GM12878 (cell line): ENCODE measurements around the gene DLG2. TPM values are rescaled to one million over a fixed set of nuclear protein-coding genes. Genes with fewer than 3 reads are reported as not detected.

ENCODE experiments used
- CBFB ChIP-seq: IDR thresholded peaks from 2 replicates; pipeline ENCODE4 v1.6.1; 2016; ENCODE audit warnings: antibody characterized with exemption, low read depth
- IKZF1 ChIP-seq: fragments of 450-650 bp; conservative IDR thresholded peaks from 2 replicates; pipeline ENCODE4 v1.6.1; 2017; ENCODE audit warnings: antibody characterized with exemption, mild to moderate bottlenecking
- MEF2B ChIP-seq: fragments of 450-650 bp; IDR thresholded peaks from 2 replicates; pipeline ENCODE4 v1.6.1; 2018; ENCODE audit warnings: mild to moderate bottlenecking, moderate library complexity; ENCODE audit not compliant: partially characterized antibody, poor library complexity, severe bottlenecking
- NFXL1 ChIP-seq: fragments of 450-650 bp; IDR thresholded peaks from 2 replicates; pipeline ENCODE4 v1.6.1; 2017; ENCODE audit warnings: antibody characterized with exemption, mild to moderate bottlenecking, borderline replicate concordance
- PML ChIP-seq: IDR thresholded peaks from 2 replicates; pipeline ENCODE4 v1.6.1; 2012; ENCODE audit warnings: low read length, inconsistent platforms
- ZNF24 ChIP-seq: fragments of 450-650 bp; IDR thresholded peaks from 2 replicates; pipeline ENCODE4 v1.6.1; 2017; ENCODE audit warnings: antibody characterized with exemption, mild to moderate bottlenecking
- polyA plus RNA-seq, 11 experiments: library from polyadenylated mRNA; depleted of rRNA in 4 of 11; unstranded in 6 of 11; stranded (reverse) in 5 of 11; fragments of >200 nt; fragmentation: Nextera tagmentation in 4 of 11; fragmentation: Illumina TruSeq in 1 of 11; extraction: Ambion mirVana in 4 of 11; extraction: Trizol in 1 of 11; gene quantifications; 1 replicate in 1 of 11; 2 replicates in 10 of 11; pipeline versions ENCODE4 v1.2.1 to v1.2.3, GENCODE V29; 2011 to 2016; ENCODE audit warnings: inconsistent platforms in 2 of 11, missing spikeins in 2 of 11, low read depth in 1 of 11
- total RNA-seq, 4 experiments: library from RNA; depleted of rRNA in 3 of 4; stranded (reverse); fragments of >200 nt in 3 of 4; fragmentation: Illumina TruSeq in 1 of 4; extraction: Trizol in 1 of 4; gene quantifications; 2 replicates each; pipeline versions ENCODE4 v1.2.1 to v1.2.3, GENCODE V29; 2013 to 2021
- TF ChIP-seq, protein P1 (sequence below): fragments of 450-650 bp; formaldehyde crosslinking; IDR thresholded peaks from 2 replicates; pipeline ENCODE4 v1.4.0; 2020; ENCODE audit warnings: mild to moderate bottlenecking, moderate library complexity
- TF ChIP-seq, protein P2 (sequence below): fragments of 450-650 bp; conservative IDR thresholded peaks from 2 replicates; pipeline ENCODE4 v1.6.1; 2017; ENCODE audit warnings: mild to moderate bottlenecking, moderate library complexity

Gene DLG2
- total and polyA plus RNA-seq, 10 of the 15 experiments (the other 5 are each of a cell fraction or from before 2014, with no cell fraction given) = 0.09 to 0.98 (median 0.35) TPM

DNA sequence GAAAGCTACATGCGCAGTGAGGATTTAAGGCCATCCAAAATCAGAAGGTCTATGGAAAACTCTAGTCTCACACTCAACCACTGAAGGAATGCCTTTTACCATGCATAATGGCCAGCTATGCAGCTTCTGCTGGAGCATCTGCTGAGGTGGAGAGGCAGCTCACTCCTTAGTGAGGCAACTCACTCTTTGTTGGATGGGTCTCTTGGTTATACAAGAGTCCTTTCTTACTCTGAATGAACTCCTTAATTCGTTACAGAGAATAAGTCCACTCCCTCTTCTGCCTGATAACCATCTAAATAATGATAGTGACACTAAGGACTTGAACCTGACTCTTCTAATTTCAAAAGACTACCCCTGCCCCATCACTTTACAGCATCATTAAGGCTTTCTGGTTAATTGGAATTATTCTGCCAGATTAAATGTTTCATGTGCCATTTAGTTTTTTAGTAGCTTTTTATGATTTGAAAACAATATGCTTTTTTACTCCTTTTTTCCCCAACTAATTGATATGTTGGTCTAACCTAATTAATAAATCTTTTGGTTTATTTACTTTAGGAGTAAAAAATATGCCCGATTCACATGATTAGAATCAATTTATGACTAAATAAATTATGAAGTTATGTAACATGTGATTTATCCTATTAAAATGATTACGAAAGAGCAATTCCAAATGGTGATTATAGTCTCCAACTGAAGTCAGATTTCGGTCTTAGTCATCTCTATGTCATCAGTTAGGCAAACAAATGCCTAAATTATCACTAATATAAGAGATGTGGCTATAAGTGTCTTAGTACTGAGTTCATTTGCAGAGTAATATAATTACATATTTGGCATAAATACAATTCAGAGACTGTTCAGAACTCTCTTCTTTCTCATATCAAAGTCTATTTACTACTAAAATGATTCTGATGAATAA lies 2054.3 kb downstream of the DLG2 start (continued):
- TF ChIP-seq PML = no peak
- TF ChIP-seq MEF2B = no peak
- no peak for TF ChIP-seq CBFB
- TF ChIP-seq NFXL1 = no peak
- TF ChIP-seq, protein P1, sequence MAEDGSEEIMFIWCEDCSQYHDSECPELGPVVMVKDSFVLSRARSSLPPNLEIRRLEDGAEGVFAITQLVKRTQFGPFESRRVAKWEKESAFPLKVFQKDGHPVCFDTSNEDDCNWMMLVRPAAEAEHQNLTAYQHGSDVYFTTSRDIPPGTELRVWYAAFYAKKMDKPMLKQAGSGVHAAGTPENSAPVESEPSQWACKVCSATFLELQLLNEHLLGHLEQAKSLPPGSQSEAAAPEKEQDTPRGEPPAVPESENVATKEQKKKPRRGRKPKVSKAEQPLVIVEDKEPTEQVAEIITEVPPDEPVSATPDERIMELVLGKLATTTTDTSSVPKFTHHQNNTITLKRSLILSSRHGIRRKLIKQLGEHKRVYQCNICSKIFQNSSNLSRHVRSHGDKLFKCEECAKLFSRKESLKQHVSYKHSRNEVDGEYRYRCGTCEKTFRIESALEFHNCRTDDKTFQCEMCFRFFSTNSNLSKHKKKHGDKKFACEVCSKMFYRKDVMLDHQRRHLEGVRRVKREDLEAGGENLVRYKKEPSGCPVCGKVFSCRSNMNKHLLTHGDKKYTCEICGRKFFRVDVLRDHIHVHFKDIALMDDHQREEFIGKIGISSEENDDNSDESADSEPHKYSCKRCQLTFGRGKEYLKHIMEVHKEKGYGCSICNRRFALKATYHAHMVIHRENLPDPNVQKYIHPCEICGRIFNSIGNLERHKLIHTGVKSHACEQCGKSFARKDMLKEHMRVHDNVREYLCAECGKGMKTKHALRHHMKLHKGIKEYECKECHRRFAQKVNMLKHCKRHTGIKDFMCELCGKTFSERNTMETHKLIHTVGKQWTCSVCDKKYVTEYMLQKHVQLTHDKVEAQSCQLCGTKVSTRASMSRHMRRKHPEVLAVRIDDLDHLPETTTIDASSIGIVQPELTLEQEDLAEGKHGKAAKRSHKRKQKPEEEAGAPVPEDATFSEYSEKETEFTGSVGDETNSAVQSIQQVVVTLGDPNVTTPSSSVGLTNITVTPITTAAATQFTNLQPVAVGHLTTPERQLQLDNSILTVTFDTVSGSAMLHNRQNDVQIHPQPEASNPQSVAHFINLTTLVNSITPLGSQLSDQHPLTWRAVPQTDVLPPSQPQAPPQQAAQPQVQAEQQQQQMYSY (CRISPR knock-in tag) = no peak
- TF ChIP-seq ZNF24 = no peak
- TF ChIP-seq, protein P2, sequence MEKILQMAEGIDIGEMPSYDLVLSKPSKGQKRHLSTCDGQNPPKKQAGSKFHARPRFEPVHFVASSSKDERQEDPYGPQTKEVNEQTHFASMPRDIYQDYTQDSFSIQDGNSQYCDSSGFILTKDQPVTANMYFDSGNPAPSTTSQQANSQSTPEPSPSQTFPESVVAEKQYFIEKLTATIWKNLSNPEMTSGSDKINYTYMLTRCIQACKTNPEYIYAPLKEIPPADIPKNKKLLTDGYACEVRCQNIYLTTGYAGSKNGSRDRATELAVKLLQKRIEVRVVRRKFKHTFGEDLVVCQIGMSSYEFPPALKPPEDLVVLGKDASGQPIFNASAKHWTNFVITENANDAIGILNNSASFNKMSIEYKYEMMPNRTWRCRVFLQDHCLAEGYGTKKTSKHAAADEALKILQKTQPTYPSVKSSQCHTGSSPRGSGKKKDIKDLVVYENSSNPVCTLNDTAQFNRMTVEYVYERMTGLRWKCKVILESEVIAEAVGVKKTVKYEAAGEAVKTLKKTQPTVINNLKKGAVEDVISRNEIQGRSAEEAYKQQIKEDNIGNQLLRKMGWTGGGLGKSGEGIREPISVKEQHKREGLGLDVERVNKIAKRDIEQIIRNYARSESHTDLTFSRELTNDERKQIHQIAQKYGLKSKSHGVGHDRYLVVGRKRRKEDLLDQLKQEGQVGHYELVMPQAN = no peak
- TF ChIP-seq IKZF1 = no peak
